HG03565 (cell line): ENCODE results near the gene NRG3.
A peak's percentile ranks its signal among the peaks of the same experiment; 100 is the strongest.
"Not testable (repeated sequence)": the region's sequence is repeated elsewhere in the genome, so short reads cannot be mapped to it uniquely, and the experiment has no call there.

Source experiments
- ATAC-seq: cut with Tn5 transposase; IDR thresholded peaks from one replicate; pipeline ENCODE4 v1.9.1; 2021; ENCODE audit warnings: mild to moderate bottlenecking, moderate library complexity; ENCODE audit not compliant: unreplicated experiment

NRG3 gene

GRCh38 chr10:81953420-81953819 lies 78.4 kb downstream of the NRG3 start:
- ATAC-seq, result no peak

- ATAC-seq, result no peak
These were observed 83.0 kb downstream of the NRG3 start for GRCh38 chr10:81957976-81958375.

- no peak for ATAC-seq
These were observed 84.0 kb downstream of the NRG3 start for GRCh38 chr10:81959016-81959415.

- ATAC-seq, result no peak
These were observed 86.6 kb downstream of the NRG3 start for GRCh38 chr10:81961451-81962184.

- ATAC-seq, result no peak
These were observed 88.6 kb downstream of the NRG3 start for GRCh38 chr10:81963606-81964005.

GRCh38 chr10:81967716-81968115 lies 92.7 kb downstream of the NRG3 start:
- no peak for ATAC-seq

- no peak for ATAC-seq
These were observed 94.1 kb downstream of the NRG3 start for GRCh38 chr10:81969136-81969535.

- ATAC-seq, result no peak
These were observed 103.2 kb downstream of the NRG3 start for GRCh38 chr10:81978238-81978637.

- no peak for ATAC-seq
These were observed 106.7 kb downstream of the NRG3 start for GRCh38 chr10:81981724-81982123.

GRCh38 chr10:81984428-81984827 lies 109.4 kb downstream of the NRG3 start:
- no peak for ATAC-seq

GRCh38 chr10:81995254-81995653 lies 120.3 kb downstream of the NRG3 start:
- no peak for ATAC-seq

- no peak for ATAC-seq
These were observed 121.9 kb downstream of the NRG3 start for GRCh38 chr10:81996927-81997326.

- ATAC-seq, result no peak
These were observed 146.0 kb downstream of the NRG3 start for GRCh38 chr10:82020999-82021398.

- no peak for ATAC-seq
These were observed 152.7 kb downstream of the NRG3 start for GRCh38 chr10:82027711-82028110.

GRCh38 chr10:82037076-82037475 lies 162.1 kb downstream of the NRG3 start:
- no peak for ATAC-seq

GRCh38 chr10:82038587-82038986 lies 163.6 kb downstream of the NRG3 start:
- no peak for ATAC-seq

- ATAC-seq, result no peak
These were observed 165.3 kb downstream of the NRG3 start for GRCh38 chr10:82040336-82040735.

GRCh38 chr10:82041018-82041417 lies 166.0 kb downstream of the NRG3 start:
- ATAC-seq, result no peak

GRCh38 chr10:82056391-82056790 lies 181.4 kb downstream of the NRG3 start:
- no peak for ATAC-seq

GRCh38 chr10:82067192-82067591 lies 192.2 kb downstream of the NRG3 start:
- not testable (repeated sequence) for ATAC-seq

- ATAC-seq, result no peak
These were observed 193.5 kb downstream of the NRG3 start for GRCh38 chr10:82068501-82068900.

GRCh38 chr10:82071231-82071630 lies 196.2 kb downstream of the NRG3 start:
- ATAC-seq, result peak; percentile 59

- no peak for ATAC-seq
These were observed 197.1 kb downstream of the NRG3 start for GRCh38 chr10:82072124-82072523.
